HG03025 (cell line): Measurements from ENCODE around the gene OVCA2.

ENCODE experiments used
- ATAC-seq: cut with Tn5 transposase; IDR thresholded peaks from one replicate; pipeline ENCODE4 v1.9.1; 2021; ENCODE audit warnings: mild to moderate bottlenecking, moderate library complexity; ENCODE audit not compliant: unreplicated experiment, low FRiP score

The OVCA2 gene

GRCh38 chr17:2041561-2042389 lies at the start of gene OVCA2:
OVCA2 (plus strand) TSS chr17:2042022; CDS start chr17:2042048, 26 bp downstream.
- peak; percentile 78 for ATAC-seq

GRCh38 chr17:1992541-1992940 lies 49.3 kb upstream of the OVCA2 start:
- no peak for ATAC-seq

- ATAC-seq: no peak
Measured at GRCh38 chr17:1994707-1995106, 47.1 kb upstream of the OVCA2 start.

- ATAC-seq: no peak
Measured at GRCh38 chr17:1995321-1995892, 46.4 kb upstream of the OVCA2 start.

GRCh38 chr17:1995907-1996799 lies 45.7 kb upstream of the OVCA2 start:
- ATAC-seq: no peak

- ATAC-seq: no peak
Measured at GRCh38 chr17:1996800-1997288, 45.0 kb upstream of the OVCA2 start.

GRCh38 chr17:1997289-1997926 lies 44.4 kb upstream of the OVCA2 start:
- ATAC-seq: no peak

- ATAC-seq: no peak
Measured at GRCh38 chr17:1997927-1998742, 43.7 kb upstream of the OVCA2 start.

- no peak for ATAC-seq
Measured at GRCh38 chr17:1999557-2000251, 42.1 kb upstream of the OVCA2 start.

GRCh38 chr17:2002767-2003329 lies 39.0 kb upstream of the OVCA2 start:
- ATAC-seq: no peak

GRCh38 chr17:2003525-2003924 lies 38.3 kb upstream of the OVCA2 start:
- ATAC-seq: no peak

GRCh38 chr17:2004435-2004952 lies 37.3 kb upstream of the OVCA2 start:
- no peak for ATAC-seq

- ATAC-seq: no peak
Measured at GRCh38 chr17:2008332-2009126, 33.3 kb upstream of the OVCA2 start.

GRCh38 chr17:2009737-2010136 lies 32.1 kb upstream of the OVCA2 start:
- ATAC-seq: no peak

- ATAC-seq: no peak
Measured at GRCh38 chr17:2011411-2012371, 30.1 kb upstream of the OVCA2 start.

GRCh38 chr17:2012499-2012898 lies 29.3 kb upstream of the OVCA2 start:
- ATAC-seq: no peak
